Memory B cell (primary cell): ENCODE data around the gene KIAA1958.
"Not testable (repeated sequence)": the region's sequence is repeated elsewhere in the genome, so short reads cannot be mapped to it uniquely, and the experiment has no call there.

Source experiments
- ATAC-seq: fragments of 150-1000 bp; cut with Tn5 transposase; 2 replicates; pipeline ENCODE4 v1.10.0; 2021; ENCODE audit warnings: low read depth, mild to moderate bottlenecking, moderate library complexity
- DNase-seq, 2 donors: peaks; one replicate each; pipeline ENCODE4 v3.0.0; 2022; ENCODE audit warnings: low spot score in 2 of 2
- H3K27ac Mint-ChIP-seq: one replicate; pipeline ENCODE4 v1.8.0; 2022; ENCODE audit warnings: mild to moderate bottlenecking, moderate library complexity, mixed read lengths
- H3K27me3 Mint-ChIP-seq: one replicate; pipeline ENCODE4 v1.8.0; 2022; ENCODE audit warnings: mixed read lengths
- H3K36me3 Mint-ChIP-seq: one replicate; pipeline ENCODE4 v1.8.0; 2022; ENCODE audit warnings: mild to moderate bottlenecking, mixed read lengths
- H3K4me1 Mint-ChIP-seq: one replicate; pipeline ENCODE4 v1.8.0; 2022; ENCODE audit warnings: mixed read lengths
- H3K4me3 Mint-ChIP-seq: one replicate; pipeline ENCODE4 v1.8.0; 2022; ENCODE audit warnings: mild to moderate bottlenecking, moderate library complexity, mixed read lengths
- H3K9me3 Mint-ChIP-seq: one replicate; pipeline ENCODE4 v1.8.0; 2022; ENCODE audit warnings: mixed read lengths

The KIAA1958 gene

GRCh38 chr9:112631313-112632070, 144.9 kb downstream of the KIAA1958 start:
- H3K4me1 Mint-ChIP-seq: peaks cover 2% of the 10 kb centered on the region
- H3K27me3 Mint-ChIP-seq: no peaks in the 10 kb centered on the region
- H3K4me3 Mint-ChIP-seq: no peak overlapping the region
- H3K27ac Mint-ChIP-seq: no peak overlapping the region
- no peak for DNase-seq
- ATAC-seq: no peak
- no peaks in the 10 kb centered on the region for H3K9me3 Mint-ChIP-seq
- H3K36me3 Mint-ChIP-seq: peaks cover 1% of the 10 kb centered on the region

GRCh38 chr9:112640311-112640710, 153.7 kb downstream of the KIAA1958 start:
- Mint-ChIP-seq H3K4me1 (no peaks in the 10 kb centered on the region), H3K9me3 (peaks cover 17% of the 10 kb centered on the region), H3K27me3 (peaks cover 7% of the 10 kb centered on the region), H3K4me3 (no peak overlapping the region), H3K36me3 (peaks cover 21% of the 10 kb centered on the region), H3K27ac (no peak overlapping the region)
- no peak for DNase-seq
- ATAC-seq: no peak

- Mint-ChIP-seq H3K9me3 (peaks cover 23% of the 10 kb centered on the region), H3K4me1 (no peaks in the 10 kb centered on the region), H3K27ac (no peak overlapping the region), H3K27me3 (peaks cover 7% of the 10 kb centered on the region), H3K4me3 (no peak overlapping the region), H3K36me3 (peaks cover 36% of the 10 kb centered on the region)
- ATAC-seq (no peak), DNase-seq (no peak)
Observed at GRCh38 chr9:112642126-112642525, 155.5 kb downstream of the KIAA1958 start.

GRCh38 chr9:112647596-112647995, 161.0 kb downstream of the KIAA1958 start:
- Mint-ChIP-seq H3K27ac (no peak overlapping the region), H3K27me3 (peaks cover 4% of the 10 kb centered on the region), H3K4me3 (no peak overlapping the region), H3K9me3 (peaks cover 25% of the 10 kb centered on the region), H3K4me1 (no peaks in the 10 kb centered on the region), H3K36me3 (peaks cover 40% of the 10 kb centered on the region)
- DNase-seq: no peak
- ATAC-seq: no peak

- Mint-ChIP-seq H3K4me3 (no peak overlapping the region), H3K9me3 (peaks cover 23% of the 10 kb centered on the region), H3K4me1 (no peaks in the 10 kb centered on the region), H3K27ac (no peak overlapping the region), H3K27me3 (peaks cover 2% of the 10 kb centered on the region), H3K36me3 (peaks cover 37% of the 10 kb centered on the region)
- no peak for ATAC-seq
- DNase-seq: no peak
Observed at GRCh38 chr9:112648624-112649023, 162.0 kb downstream of the KIAA1958 start.

- no peak overlapping the region for H3K4me3 Mint-ChIP-seq
- H3K4me1 Mint-ChIP-seq: no peaks in the 10 kb centered on the region
Observed at GRCh38 chr9:112654282-112654681, 167.7 kb downstream of the KIAA1958 start.

GRCh38 chr9:112655668-112656067, 169.0 kb downstream of the KIAA1958 start:
- no peak for ATAC-seq
- Mint-ChIP-seq H3K4me1 (no peaks in the 10 kb centered on the region), H3K36me3 (peaks cover 5% of the 10 kb centered on the region), H3K9me3 (no peaks in the 10 kb centered on the region), H3K4me3 (no peak overlapping the region), H3K27ac (no peak overlapping the region), H3K27me3 (no peaks in the 10 kb centered on the region)
- DNase-seq: no peak

More at GRCh38 chr9:112654282-112654681, 167.7 kb downstream of the KIAA1958 start:
- Mint-ChIP-seq H3K27me3 (no peaks in the 10 kb centered on the region), H3K9me3 (peaks cover 7% of the 10 kb centered on the region), H3K36me3 (peaks cover 8% of the 10 kb centered on the region), H3K27ac (no peak overlapping the region)
- no peak for ATAC-seq
- DNase-seq: no peak

GRCh38 chr9:112659906-112660305, 173.3 kb downstream of the KIAA1958 start:
- no peak overlapping the region for H3K27ac Mint-ChIP-seq

GRCh38 chr9:112663681-112664080, 177.1 kb downstream of the KIAA1958 start:
- no peak overlapping the region for H3K4me3 Mint-ChIP-seq
- no peaks in the 10 kb centered on the region for H3K9me3 Mint-ChIP-seq
- H3K4me1 Mint-ChIP-seq: no peaks in the 10 kb centered on the region
- DNase-seq (no peak), ATAC-seq (no peak)
- H3K36me3 Mint-ChIP-seq: peaks cover 3% of the 10 kb centered on the region
- no peaks in the 10 kb centered on the region for H3K27me3 Mint-ChIP-seq
- no peak overlapping the region for H3K27ac Mint-ChIP-seq

More at GRCh38 chr9:112659906-112660305, 173.3 kb downstream of the KIAA1958 start:
- Mint-ChIP-seq H3K27me3 (no peaks in the 10 kb centered on the region), H3K9me3 (no peaks in the 10 kb centered on the region), H3K4me1 (no peaks in the 10 kb centered on the region), H3K4me3 (no peak overlapping the region), H3K36me3 (peaks cover 3% of the 10 kb centered on the region)
- ATAC-seq: no peak
- no peak for DNase-seq

- H3K9me3 Mint-ChIP-seq: no peaks in the 10 kb centered on the region
- no peak overlapping the region for H3K4me3 Mint-ChIP-seq
- no peaks in the 10 kb centered on the region for H3K4me1 Mint-ChIP-seq
- ATAC-seq (no peak), DNase-seq (no peak)
- H3K36me3 Mint-ChIP-seq: no peaks in the 10 kb centered on the region
- no peaks in the 10 kb centered on the region for H3K27me3 Mint-ChIP-seq
- H3K27ac Mint-ChIP-seq: no peak overlapping the region
Observed at GRCh38 chr9:112664531-112664930, 177.9 kb downstream of the KIAA1958 start.

GRCh38 chr9:112665347-112665746, 178.7 kb downstream of the KIAA1958 start:
- H3K4me1 Mint-ChIP-seq: no peaks in the 10 kb centered on the region
- no peaks in the 10 kb centered on the region for H3K36me3 Mint-ChIP-seq
- no peaks in the 10 kb centered on the region for H3K9me3 Mint-ChIP-seq
- no peak overlapping the region for H3K27ac Mint-ChIP-seq
- H3K27me3 Mint-ChIP-seq: no peaks in the 10 kb centered on the region
- no peak for DNase-seq
- no peak for ATAC-seq
- no peak overlapping the region for H3K4me3 Mint-ChIP-seq

GRCh38 chr9:112669326-112669725, 182.7 kb downstream of the KIAA1958 start:
- no peak for DNase-seq
- Mint-ChIP-seq H3K9me3 (no peaks in the 10 kb centered on the region), H3K4me3 (no peak overlapping the region), H3K27me3 (no peaks in the 10 kb centered on the region), H3K27ac (no peak overlapping the region), H3K36me3 (no peaks in the 10 kb centered on the region), H3K4me1 (no peaks in the 10 kb centered on the region)
- no peak for ATAC-seq

GRCh38 chr9:112670991-112671625, 184.5 kb downstream of the KIAA1958 start:
- Mint-ChIP-seq H3K4me1 (no peaks in the 10 kb centered on the region), H3K4me3 (no peak overlapping the region), H3K27me3 (peaks cover 5% of the 10 kb centered on the region), H3K36me3 (no peaks in the 10 kb centered on the region), H3K9me3 (no peaks in the 10 kb centered on the region), H3K27ac (no peak overlapping the region)
- ATAC-seq: no peak
- no peak for DNase-seq

GRCh38 chr9:112673221-112673620, 186.6 kb downstream of the KIAA1958 start:
- not testable (repeated sequence) for DNase-seq, ATAC-seq, H3K9me3 Mint-ChIP-seq, H3K27ac Mint-ChIP-seq, H3K4me3 Mint-ChIP-seq, H3K36me3 Mint-ChIP-seq, H3K4me1 Mint-ChIP-seq
- H3K27me3 Mint-ChIP-seq: peaks cover 10% of the 10 kb centered on the region

- Mint-ChIP-seq H3K4me3 (no peak overlapping the region), H3K9me3 (peaks cover 9% of the 10 kb centered on the region), H3K27me3 (peaks cover 10% of the 10 kb centered on the region), H3K36me3 (peaks cover 3% of the 10 kb centered on the region), H3K4me1 (peaks cover 2% of the 10 kb centered on the region), H3K27ac (no peak overlapping the region)
- no peak for ATAC-seq
- no peak for DNase-seq
Observed at GRCh38 chr9:112677040-112677439, 190.4 kb downstream of the KIAA1958 start.
